ENCODE data around the gene SEC14L1.
"Not testable (repeated sequence)": the region's sequence is repeated elsewhere in the genome, so short reads cannot be mapped to it uniquely, and the experiment has no call there.

The SEC14L1 gene

DNA sequence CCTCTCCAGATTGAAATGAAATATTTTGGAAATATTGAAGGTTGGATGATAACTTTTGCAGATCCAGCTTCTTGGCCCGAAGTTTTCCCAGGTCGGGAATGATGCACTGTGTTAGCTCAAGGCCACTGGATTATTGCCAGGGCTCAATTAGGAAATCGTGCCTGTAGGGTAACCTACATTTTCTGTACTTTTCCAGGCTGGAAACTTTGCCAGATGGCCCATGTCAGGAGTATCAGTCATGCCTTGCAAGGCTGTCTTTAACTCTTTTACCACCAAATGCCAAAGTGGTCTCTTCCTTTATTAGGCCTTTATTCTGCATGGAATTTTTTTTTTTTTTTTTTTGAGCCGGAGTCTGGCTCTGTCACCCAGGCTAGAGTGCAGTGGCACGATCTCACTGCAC lies 8.9 kb upstream of the SEC14L1 start:
- Histone ChIP-seq H3K36me3 (no peaks in the 10 kb centered on the region), H3K27ac (no peak overlapping the region), H3K27me3 (no peaks in the 10 kb centered on the region), H3K9me3 (no peaks in the 10 kb centered on the region), H3K4me1 (peaks cover 0 to 34% (median 8%) of the 10 kb centered on the region in 4 donors), H3K4me3 (no peak overlapping the region)
- intact Hi-C loops (cut with DNase I; ENCODE audit: low total_unique reads): loop anchor here (10.0 kb wide), 1 partner anchor 183 kb away; a partner anchor contains a TSS
- TF ChIP-seq, protein P1, sequence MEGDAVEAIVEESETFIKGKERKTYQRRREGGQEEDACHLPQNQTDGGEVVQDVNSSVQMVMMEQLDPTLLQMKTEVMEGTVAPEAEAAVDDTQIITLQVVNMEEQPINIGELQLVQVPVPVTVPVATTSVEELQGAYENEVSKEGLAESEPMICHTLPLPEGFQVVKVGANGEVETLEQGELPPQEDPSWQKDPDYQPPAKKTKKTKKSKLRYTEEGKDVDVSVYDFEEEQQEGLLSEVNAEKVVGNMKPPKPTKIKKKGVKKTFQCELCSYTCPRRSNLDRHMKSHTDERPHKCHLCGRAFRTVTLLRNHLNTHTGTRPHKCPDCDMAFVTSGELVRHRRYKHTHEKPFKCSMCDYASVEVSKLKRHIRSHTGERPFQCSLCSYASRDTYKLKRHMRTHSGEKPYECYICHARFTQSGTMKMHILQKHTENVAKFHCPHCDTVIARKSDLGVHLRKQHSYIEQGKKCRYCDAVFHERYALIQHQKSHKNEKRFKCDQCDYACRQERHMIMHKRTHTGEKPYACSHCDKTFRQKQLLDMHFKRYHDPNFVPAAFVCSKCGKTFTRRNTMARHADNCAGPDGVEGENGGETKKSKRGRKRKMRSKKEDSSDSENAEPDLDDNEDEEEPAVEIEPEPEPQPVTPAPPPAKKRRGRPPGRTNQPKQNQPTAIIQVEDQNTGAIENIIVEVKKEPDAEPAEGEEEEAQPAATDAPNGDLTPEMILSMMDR (IDR thresholded peaks at IDR 0.05): no peak
- no peak for DNase-seq

DNA sequence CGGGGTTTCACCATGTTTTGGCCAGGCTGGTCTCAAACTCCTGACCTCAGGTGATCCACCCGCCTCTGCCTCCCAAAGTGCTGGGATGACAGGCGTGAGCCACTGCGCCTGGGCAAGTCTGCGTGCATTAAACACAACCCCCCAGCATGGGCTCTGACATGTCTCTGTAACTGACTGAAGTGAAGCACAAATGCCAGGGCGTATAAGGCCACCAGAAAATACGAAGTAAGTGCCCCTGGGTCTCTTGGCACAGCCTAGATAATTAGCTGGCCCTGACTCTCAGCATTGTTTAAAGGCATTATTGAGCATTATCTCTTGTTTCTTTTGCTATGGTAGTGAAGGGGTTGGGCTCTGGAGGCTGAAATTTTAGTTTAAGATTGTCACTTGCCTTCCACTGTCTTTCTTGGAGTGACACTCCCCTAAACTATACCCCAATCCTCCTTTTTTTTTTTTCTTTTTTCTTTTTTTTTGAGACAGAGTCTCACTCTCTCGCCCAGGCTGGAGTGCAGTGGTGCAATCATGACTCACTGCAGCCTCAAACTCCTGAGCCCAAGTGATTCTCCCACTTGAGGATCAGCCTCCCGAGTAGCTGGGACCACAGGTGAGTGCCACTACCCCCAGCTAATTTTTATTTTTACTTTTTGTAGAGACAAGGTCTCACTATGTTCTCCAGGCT lies 8.2 kb upstream of the SEC14L1 start:
- H3K9me3 ChIP-seq: no peaks in the 10 kb centered on the region

DNA sequence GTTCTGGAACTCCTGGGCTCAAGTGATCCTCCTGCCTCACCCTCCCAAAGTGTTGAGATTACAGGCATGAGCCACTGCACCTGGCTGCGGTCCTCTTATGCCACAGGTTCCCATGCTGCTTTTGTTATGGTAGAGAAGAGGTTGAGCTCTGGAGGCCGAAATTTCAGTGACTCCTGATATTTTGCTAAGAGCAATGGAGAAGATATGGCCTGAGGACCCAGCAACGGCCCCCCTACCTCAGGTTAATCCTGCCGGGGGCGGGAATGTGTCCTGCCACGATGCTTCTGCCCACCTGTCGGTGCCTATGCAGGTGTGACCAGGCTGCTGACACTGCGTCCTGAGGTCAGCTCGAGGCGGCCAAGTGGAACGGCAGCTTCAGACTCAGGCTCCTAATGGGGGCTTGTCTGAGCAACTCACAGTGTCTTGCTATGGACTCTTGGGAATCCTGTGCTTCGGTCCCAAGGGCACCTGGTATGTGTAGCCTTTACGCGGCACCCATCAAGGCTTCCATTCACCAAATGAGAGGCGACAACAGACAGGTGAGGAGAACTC lies 7.6 kb upstream of the SEC14L1 start:
- no peaks in the 10 kb centered on the region for H3K9me3 ChIP-seq
- no peaks in the 10 kb centered on the region for H3K36me3 ChIP-seq
- peaks cover 0 to 27% (median 8%) of the 10 kb centered on the region in 4 donors for H3K4me1 ChIP-seq
- DNase-seq: no peak
- no peaks in the 10 kb centered on the region for H3K27me3 ChIP-seq
- intact Hi-C loops (cut with DNase I; ENCODE audit: low total_unique reads): loop anchor here (10.0 kb wide), 1 partner anchor 182 kb away; a partner anchor contains a TSS
- TF ChIP-seq, protein P1 (IDR thresholded peaks at IDR 0.05): no peak
- no peak overlapping the region for H3K4me3 ChIP-seq
- no peak overlapping the region for H3K27ac ChIP-seq

More for the DNA sequence above, 8.2 kb upstream of the SEC14L1 start:
- TF ChIP-seq, protein P1 (IDR thresholded peaks at IDR 0.05): no peak
- Histone ChIP-seq H3K36me3 (no peaks in the 10 kb centered on the region), H3K27ac (no peak overlapping the region), H3K4me1 (peaks cover 0 to 32% (median 8%) of the 10 kb centered on the region in 4 donors), H3K27me3 (no peaks in the 10 kb centered on the region), H3K4me3 (no peak overlapping the region)
- intact Hi-C loops (cut with DNase I; ENCODE audit: low total_unique reads): loop anchor here (10.0 kb wide), 1 partner anchor 182 kb away; a partner anchor contains a TSS
- no peak for DNase-seq

DNA sequence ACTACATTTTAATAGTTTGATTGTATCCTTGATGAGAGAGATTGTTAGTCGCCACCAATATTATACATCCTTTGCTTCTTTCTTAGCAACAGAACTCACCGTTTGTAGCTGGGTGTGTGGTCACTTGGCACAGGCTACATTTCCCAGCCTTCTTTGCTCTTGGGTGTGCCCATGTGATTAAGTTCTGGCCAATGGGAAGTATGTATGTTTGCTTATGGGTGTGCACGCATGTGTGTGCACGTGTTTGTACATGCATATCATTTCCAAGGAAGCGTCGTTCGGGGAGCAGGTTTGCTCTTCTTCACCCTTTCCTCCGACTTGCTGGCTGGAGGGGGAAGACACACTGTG lies 4.4 kb upstream of the SEC14L1 start:
- TF ChIP-seq, protein P1 (IDR thresholded peaks at IDR 0.05): no peak
- Histone ChIP-seq H3K4me1 (peaks cover 0 to 11% (median 7%) of the 10 kb centered on the region in 4 donors), H3K36me3 (no peaks in the 10 kb centered on the region), H3K9me3 (no peaks in the 10 kb centered on the region), H3K27me3 (no peaks in the 10 kb centered on the region), H3K27ac (no peak overlapping the region), H3K4me3 (no peak overlapping the region)
- intact Hi-C loops (cut with DNase I; ENCODE audit: low total_unique reads): loop anchor here (10.0 kb wide), 1 partner anchor 178 kb away; a partner anchor contains a TSS
- no peak for DNase-seq

DNA sequence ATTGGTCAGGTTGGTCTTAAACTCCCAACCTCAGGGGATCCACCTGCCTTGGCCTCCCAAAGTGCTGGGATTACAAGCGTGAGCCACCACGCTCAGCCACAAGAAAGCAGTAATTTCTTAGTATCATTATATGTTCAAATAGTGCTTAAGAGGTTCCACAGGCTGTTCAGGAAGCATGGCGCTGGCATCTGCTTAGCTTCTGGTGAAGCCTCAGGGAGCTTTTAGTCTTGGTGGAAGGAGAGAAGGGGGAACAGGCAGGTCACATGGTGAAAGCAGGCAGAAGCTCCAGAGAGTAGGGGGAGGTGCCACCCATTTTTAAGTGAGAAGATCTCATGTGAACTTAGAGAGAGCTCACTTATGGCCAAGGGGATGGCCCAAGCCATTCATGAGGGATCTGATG lies 3.7 kb upstream of the SEC14L1 start:
- TF ChIP-seq, protein P1 (IDR thresholded peaks at IDR 0.05): no peak
- no peaks in the 10 kb centered on the region for H3K36me3 ChIP-seq
- no peak for DNase-seq
- peaks cover 0 to 13% (median 12%) of the 10 kb centered on the region in 4 donors for H3K4me1 ChIP-seq
- no peaks in the 10 kb centered on the region for H3K9me3 ChIP-seq
- intact Hi-C loops (cut with DNase I; ENCODE audit: low total_unique reads): loop anchor here (10.0 kb wide), 1 partner anchor 178 kb away; a partner anchor contains a TSS
- H3K27ac ChIP-seq: no peak overlapping the region
- H3K4me3 ChIP-seq: no peak overlapping the region
- no peaks in the 10 kb centered on the region for H3K27me3 ChIP-seq

DNA sequence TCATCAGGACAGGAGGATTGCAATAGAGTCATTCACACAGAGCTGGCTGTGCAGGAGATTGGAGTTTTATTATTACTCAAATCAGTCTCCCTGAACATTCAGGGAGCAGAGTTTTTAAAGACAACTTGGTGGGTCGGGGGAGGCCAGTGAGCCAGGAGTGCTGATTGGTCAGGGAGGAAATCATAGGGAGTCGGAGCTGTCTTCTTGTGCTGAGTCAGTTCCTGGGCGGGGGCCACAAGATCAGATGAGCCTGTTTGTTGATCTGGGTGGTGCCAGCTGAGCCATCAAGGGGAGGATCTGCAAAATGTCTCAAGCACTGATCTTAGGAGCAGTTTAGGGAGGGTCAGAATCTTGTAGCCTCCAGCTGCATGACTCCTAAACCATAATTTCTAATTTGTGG lies 2.9 kb upstream of the SEC14L1 start:
- not testable (repeated sequence) for H3K9me3 ChIP-seq, H3K36me3 ChIP-seq, H3K27me3 ChIP-seq, DNase-seq, H3K4me3 ChIP-seq, H3K27ac ChIP-seq
- H3K4me1 ChIP-seq: peaks cover 0 to 15% (median 12%) of the 10 kb centered on the region in 4 donors
- intact Hi-C loops (cut with DNase I; ENCODE audit: low total_unique reads): loop anchor here (10.0 kb wide), 1 partner anchor 177 kb away; a partner anchor contains a TSS

All from tibial artery (tissue), 4 donors.